OCI-LY7 (cell line): ENCODE measurements around the gene BIK.

Source experiments
- CTCF ChIP-seq: fragments of 200-600 bp; sonication (generic); conservative IDR thresholded peaks from 2 replicates; pipeline ENCODE4 v1.5.1; 2014; ENCODE audit warnings: mild to moderate bottlenecking, antibody characterized with exemption, low read length, moderate library complexity, mixed read lengths
- EZH2phosphoT487 ChIP-seq: fragments of 200-600 bp; sonication (generic); IDR thresholded peaks from 2 replicates; pipeline ENCODE4 v1.6.1; 2018; ENCODE audit warnings: low read depth, borderline replicate concordance, mild to moderate bottlenecking, mixed run types, antibody characterized with exemption, low read length, moderate library complexity, mixed read lengths

- TF ChIP-seq CTCF = no peak
- no peak for TF ChIP-seq EZH2phosphoT487
These were observed 52.8 kb downstream of the BIK start for GRCh38 chr22:43163241-43163795.
